DLD1 (cell line): ENCODE results near the gene S100P.
"Not testable (repeated sequence)": the region's sequence is repeated elsewhere in the genome, so short reads cannot be mapped to it uniquely, and the experiment has no call there.

ENCODE experiments used
- in situ Hi-C: cut with HindIII; loops from 2 replicates; pipeline ENCODE4 v1.10.0; 2017; ENCODE audit warnings: low sequenced_read_pairs

Gene S100P

DNA sequence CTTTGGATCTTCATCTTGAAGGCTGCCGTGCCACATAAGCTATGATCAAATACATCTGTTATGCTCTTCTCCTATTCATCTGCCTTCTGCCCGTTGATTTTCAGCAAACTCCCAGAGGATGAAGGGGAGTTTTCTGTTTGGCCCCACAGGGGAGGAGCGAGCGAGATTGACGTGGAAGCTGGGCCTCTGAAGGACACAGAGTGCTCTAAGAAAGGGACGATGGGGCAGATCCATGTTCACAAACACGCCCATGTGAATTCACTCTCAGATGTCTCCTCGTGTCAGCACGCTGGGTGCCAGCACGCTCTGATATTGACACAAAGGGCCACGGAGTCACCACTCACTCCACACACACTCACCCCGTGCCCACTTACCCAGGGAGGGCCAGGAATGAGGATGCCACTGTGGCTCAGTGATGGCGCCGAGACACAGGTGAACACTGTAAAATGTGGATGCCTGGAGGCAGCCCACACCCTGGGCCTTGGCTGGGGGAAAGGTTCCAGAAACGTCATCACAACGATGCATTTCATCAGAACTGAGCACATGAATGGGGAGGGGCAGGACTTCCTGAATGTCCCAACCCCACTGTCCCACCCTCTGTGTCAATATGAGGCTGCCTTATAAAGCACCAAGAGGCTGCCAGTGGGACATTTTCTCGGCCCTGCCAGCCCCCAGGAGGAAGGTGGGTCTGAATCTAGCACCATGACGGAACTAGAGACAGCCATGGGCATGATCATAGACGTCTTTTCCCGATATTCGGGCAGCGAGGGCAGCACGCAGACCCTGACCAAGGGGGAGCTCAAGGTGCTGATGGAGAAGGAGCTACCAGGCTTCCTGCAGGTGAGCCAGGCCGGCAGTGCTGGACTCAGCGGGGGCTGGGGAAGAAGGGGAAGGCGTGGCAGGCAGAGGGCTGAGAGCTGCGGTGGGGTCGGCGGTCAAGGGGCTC, at the start of gene S100P:
Gene S100P (plus strand): TSS at position 648 of the 946 bp plus-strand sequence. CDS start 55 bp downstream, at position 703.
- in situ Hi-C loops: no loop called here

GRCh38 chr4:6644792-6645530, 48.7 kb upstream of the S100P start:
- in situ Hi-C loops: no loop called here

GRCh38 chr4:6647169-6647568, 46.5 kb upstream of the S100P start:
- in situ Hi-C loops: no loop called here

GRCh38 chr4:6647582-6648230, 46.0 kb upstream of the S100P start:
- in situ Hi-C loops: no loop called here

GRCh38 chr4:6649216-6649615, 44.5 kb upstream of the S100P start:
- in situ Hi-C loops: no loop called here

DNA sequence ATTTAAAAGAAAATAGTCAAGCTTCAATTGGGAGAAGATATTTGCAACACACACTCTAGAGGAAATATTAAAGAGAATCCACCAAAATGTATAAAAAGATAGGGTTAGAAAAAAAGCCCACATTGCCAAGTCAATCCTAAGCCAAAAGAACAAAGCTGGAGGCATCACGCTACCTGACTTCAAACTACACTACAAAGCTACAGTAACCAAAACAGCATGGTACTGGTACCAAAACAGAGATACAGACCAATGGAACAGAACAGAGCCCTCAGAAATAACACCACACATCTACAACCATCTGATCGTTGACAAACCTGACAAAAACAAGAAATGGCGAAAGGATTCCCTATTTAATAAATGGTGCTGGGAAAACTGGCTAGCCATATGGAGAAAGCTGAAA, 39.5 kb upstream of the S100P start:
- in situ Hi-C loops: not testable (repeated sequence)

- in situ Hi-C loops: not testable (repeated sequence)
Observed at GRCh38 chr4:6655291-6655690, 38.4 kb upstream of the S100P start.

DNA sequence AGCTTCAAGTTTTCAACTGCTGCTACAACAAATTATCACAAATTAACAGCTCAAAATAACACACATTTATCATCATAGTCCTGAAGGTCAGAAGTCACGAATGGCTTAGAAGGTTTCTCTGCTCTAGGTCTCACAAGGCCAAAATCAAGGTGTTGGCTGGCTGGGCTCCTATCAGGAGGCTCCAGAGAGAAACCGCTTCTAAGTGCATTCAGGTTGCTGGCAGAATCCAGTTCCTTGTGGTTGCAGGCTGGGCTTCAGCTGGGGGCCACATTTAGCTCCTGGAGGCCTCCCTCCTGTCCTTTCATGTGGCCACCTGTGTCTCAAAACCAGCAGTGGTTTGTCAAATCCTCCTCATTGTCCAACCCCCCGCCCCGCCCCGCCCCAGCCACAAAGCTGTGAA, 37.8 kb upstream of the S100P start:
- in situ Hi-C loops: no loop called here

DNA sequence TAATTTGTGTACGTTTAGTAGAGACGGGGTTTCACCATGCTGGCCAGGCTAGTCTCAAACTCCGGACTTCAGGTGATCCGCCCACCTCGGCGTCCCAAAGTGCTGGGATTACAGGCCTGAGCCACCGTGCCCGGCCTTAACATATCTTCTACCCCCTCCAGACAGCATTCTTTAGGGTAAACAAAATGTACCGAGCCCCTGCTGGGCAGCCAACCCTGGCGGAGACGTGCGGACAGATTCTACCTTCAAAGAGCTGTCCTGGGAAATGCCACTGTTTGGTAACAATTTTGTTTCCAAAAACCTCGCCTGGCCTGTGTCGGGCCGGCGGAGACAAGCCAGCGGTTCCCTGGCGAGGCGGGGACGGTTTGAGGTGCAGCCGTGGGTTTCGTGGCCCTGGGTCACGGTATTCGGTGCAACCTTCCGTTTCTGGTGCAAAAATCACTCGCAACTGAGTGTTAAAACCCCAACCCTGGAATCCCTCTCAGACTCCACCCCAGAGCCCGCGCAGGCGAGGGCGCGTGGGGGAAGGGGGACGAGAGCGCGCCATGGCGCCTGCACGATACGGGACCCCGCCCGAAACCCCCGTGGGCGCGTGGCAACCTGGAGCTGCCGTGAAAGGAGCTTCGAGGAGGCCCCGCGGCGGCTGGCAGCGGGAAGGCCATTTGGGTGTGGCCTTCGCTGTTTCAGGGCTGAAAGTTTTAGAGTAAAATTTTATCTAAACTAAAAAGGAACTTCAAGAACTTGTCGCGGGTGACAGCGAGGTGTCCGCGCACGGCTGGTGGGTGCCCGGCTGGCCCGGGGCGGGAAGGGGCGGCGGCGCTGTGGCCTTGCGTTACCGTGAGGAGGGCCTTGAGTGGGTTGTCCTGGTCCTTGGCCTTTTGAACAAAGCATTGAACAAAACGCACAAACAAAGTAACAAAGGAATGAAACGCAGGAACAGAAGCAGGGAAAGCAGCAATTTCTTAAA, 36.2 kb upstream of the S100P start:
- in situ Hi-C loops: no loop called here

GRCh38 chr4:6658209-6658595, 35.5 kb upstream of the S100P start:
- in situ Hi-C loops: no loop called here

DNA sequence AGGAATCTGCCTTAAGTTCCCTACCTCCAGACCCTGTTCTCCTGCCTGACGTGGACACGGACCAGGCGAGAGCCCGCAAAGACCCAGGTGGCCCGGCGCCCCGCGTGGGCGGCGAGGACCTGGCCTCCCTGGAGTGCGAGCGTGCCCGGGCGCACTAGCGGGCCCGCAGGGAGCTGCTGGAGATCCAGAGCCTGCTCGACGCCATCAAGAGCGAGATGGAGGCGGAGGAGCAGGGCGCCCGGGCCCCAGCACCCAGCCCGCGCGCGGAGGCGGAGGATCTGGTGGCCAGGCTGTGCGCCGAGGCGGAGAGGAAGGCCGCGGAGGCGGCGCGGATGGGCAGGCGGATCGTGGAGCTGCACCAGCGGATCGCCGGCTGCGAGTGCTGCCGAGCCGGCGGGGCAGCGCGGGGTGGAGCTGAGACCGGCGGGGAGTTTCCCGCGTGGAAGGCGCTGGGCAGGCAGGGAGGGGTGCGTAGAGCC, 35.0 kb upstream of the S100P start:
- in situ Hi-C loops: no loop called here

DNA sequence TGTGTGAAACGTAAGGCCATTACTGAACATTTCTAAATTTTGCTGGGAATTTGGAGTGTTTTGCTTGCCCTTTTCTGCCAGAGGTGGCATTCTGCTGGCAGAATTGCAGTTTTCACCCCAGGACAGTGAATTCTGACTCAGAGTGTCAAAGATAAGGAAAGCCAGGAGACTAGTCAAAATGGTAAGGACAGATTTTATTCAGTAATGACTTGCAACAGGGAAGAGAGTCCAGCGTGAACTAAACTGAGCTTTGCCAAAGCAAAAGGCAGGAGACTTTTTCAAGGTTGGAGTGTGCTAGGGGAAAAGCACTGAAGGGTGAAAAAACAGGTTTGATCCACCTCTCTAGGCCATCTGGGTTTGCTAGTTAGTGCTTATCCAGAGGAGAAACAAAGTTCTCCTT, 33.8 kb upstream of the S100P start:
- in situ Hi-C loops: loop anchor here (10.0 kb wide), 1 partner anchor 55 kb away; no protein-coding TSS in a partner anchor

- in situ Hi-C loops: loop anchor here (10.0 kb wide), 1 partner anchor 56 kb away; no protein-coding TSS in a partner anchor
Observed at GRCh38 chr4:6660430-6660829, 33.2 kb upstream of the S100P start.

DNA sequence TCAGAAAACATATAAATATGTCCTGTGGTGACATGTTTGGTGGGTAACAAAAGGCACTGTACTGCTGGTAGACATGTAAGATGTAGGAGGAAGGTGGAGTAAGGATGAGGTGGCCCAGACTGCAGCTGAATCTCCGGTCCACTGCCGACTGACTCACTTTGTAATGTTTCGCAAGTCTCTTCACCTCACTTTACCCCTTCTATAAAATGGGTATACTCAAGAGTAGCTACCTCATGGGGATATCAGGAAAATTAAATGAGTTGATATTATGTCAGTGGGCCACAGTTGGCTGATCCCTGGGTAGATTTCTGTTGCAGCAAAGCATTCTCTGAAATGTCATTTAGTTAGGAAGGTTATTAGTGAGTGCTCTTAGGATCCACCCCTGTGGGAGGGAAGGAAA, 31.1 kb upstream of the S100P start:
- in situ Hi-C loops: loop anchor here (10.0 kb wide), 1 partner anchor 58 kb away; no protein-coding TSS in a partner anchor

DNA sequence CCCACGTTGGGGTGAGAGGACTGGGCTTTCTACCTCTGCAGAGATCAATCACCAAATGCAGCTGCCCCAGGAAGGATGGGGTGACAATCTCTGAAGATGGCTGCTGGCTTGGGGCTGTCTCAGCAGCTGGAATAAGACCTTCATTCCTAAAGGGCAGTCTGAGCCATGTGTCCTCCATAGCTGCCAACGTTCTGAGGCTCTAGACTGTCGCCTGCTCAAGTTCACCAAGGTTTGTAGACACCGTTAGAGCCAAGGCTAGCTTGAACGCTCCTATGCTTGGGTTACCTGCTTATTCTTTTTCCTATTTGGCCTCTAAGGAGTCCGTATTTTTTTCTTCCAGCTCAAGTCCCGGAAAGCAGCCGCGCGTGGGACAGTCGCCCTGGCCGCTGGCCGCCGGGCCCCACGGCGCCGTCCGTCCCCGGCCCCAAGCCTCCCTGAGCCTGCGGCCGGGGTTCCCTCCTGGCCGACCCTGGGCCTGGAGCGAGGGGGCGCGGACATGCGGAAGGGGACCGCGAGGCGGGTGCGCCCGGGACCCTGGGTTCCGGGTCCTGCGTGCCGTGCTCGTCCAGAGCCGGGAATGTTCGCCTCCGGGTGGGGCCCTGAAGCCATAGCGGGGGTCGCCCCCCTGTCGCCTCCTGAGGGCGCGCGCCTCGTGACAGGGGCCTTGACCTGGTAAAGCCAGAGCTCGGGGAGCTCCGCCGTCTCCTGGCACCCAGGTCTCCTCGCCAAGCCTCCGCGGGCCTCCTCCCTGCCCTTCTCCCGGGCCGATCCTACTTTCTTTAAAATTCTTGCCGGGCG, 29.9 kb upstream of the S100P start:
- in situ Hi-C loops: loop anchor here (10.0 kb wide), 1 partner anchor 59 kb away; no protein-coding TSS in a partner anchor

DNA sequence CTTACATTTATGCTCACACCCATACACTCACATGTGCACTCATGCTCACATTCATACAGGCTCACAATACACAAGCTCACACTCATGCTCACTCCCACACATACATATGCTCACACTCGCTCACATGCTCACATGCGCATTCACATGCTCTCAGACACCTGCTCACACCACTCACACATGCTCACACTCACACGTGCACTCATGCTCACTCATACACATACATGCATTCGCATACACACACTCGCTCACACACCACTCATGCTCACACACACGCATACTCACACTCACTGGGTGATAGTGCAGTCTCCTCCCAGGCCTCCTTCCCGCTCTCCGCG, 28.4 kb upstream of the S100P start:
- in situ Hi-C loops: loop anchor here (10.0 kb wide), 1 partner anchor 60 kb away; no protein-coding TSS in a partner anchor

DNA sequence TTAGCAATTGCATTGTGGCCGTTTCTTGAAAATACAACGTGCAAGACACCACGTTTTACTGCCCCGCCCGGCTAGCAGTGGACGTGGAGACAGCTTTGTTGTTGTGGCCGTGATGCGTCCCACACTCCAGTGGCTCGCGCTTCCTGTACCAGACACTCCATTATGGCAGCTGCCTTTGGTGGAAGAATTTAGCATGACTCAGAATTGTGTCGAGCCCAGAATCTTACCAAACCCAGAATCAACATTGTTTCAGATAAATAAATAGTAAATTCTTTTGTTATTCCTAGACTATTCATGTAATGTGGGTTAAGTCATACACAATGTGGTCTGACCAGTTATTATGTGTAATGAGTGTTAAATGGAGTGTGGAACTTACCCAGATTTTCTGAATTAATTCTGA, 25.3 kb upstream of the S100P start:
- in situ Hi-C loops: loop anchor here (10.0 kb wide), 1 partner anchor 64 kb away; no protein-coding TSS in a partner anchor

- in situ Hi-C loops: loop anchor here (10.0 kb wide), 1 partner anchor 93 kb away; no protein-coding TSS in a partner anchor
Observed at GRCh38 chr4:6671648-6672047, 22.0 kb upstream of the S100P start.

GRCh38 chr4:6672131-6672530, 21.5 kb upstream of the S100P start:
- in situ Hi-C loops: loop anchor here (10.0 kb wide), 1 partner anchor 93 kb away; no protein-coding TSS in a partner anchor
